ENCODE results near the gene SYTL3. TPM values are rescaled to one million over a fixed set of nuclear protein-coding genes. Genes with fewer than 3 reads are reported as not detected.

SYTL3 gene
- total RNA-seq, 1 donor from 2014 or later: 0.48 TPM

GRCh38 chr6:158771399-158772152 lies 121.7 kb downstream of the SYTL3 start:
- no peak for DNase-seq (ENCODE audit: extremely low spot score, unreplicated experiment)
- no peaks in the 10 kb centered on the region for H3K27me3 Mint-ChIP-seq (ENCODE audit: unreplicated experiment)
- peaks cover 5% of the 10 kb centered on the region for H3K4me1 Mint-ChIP-seq (ENCODE audit: unreplicated experiment)
- H3K36me3 Mint-ChIP-seq (ENCODE audit: unreplicated experiment): peaks cover 54% of the 10 kb centered on the region
- no peak for TF ChIP-seq CTCF (IDR thresholded peaks at IDR 0.05)
- no peaks in the 10 kb centered on the region for H3K9me3 Mint-ChIP-seq (ENCODE audit: unreplicated experiment)
- H3K4me3 Mint-ChIP-seq (ENCODE audit: unreplicated experiment): no peak overlapping the region
- H3K27ac Mint-ChIP-seq (ENCODE audit: unreplicated experiment): no peak overlapping the region

DNA sequence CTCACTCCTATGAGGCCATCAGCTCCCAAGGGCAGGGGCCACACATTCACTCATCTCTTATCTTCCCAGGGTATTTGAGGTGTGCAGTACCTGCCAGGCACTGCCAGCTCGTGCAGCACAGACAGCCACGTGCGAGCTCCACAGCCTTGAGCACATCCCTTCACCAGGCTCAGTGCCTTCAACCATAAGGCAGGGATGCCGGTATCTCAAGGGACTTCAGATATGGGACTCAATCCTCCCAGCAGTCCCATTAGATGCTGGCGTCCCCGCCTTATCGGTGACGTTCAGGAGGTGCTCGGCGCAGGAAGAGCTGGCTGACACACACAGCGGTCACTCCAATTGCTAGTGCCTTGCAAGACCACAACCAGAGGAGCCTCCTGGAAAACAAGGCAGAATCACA lies 122.3 kb downstream of the SYTL3 start:
- Mint-ChIP-seq H3K4me3 (ENCODE audit: unreplicated experiment) (no peak overlapping the region), H3K9me3 (ENCODE audit: unreplicated experiment) (no peaks in the 10 kb centered on the region), H3K4me1 (ENCODE audit: unreplicated experiment) (peaks cover 5% of the 10 kb centered on the region), H3K27me3 (ENCODE audit: unreplicated experiment) (no peaks in the 10 kb centered on the region), H3K36me3 (ENCODE audit: unreplicated experiment) (peaks cover 57% of the 10 kb centered on the region), H3K27ac (ENCODE audit: unreplicated experiment) (no peak overlapping the region)
- no peak for TF ChIP-seq CTCF (IDR thresholded peaks at IDR 0.05)
- DNase-seq (ENCODE audit: extremely low spot score, unreplicated experiment): no peak

GRCh38 chr6:158772851-158773371 lies 123.1 kb downstream of the SYTL3 start:
- Mint-ChIP-seq H3K9me3 (ENCODE audit: unreplicated experiment) (no peaks in the 10 kb centered on the region), H3K36me3 (ENCODE audit: unreplicated experiment) (peaks cover 55% of the 10 kb centered on the region), H3K27ac (ENCODE audit: unreplicated experiment) (no peak overlapping the region), H3K27me3 (ENCODE audit: unreplicated experiment) (no peaks in the 10 kb centered on the region), H3K4me1 (ENCODE audit: unreplicated experiment) (peaks cover 5% of the 10 kb centered on the region), H3K4me3 (ENCODE audit: unreplicated experiment) (no peak overlapping the region)
- TF ChIP-seq CTCF (IDR thresholded peaks at IDR 0.05): no peak
- no peak for DNase-seq (ENCODE audit: extremely low spot score, unreplicated experiment)

- peak overlapping the region; percentile 23 for H3K27ac Mint-ChIP-seq (ENCODE audit: unreplicated experiment)
- peaks cover 57% of the 10 kb centered on the region for H3K36me3 Mint-ChIP-seq (ENCODE audit: unreplicated experiment)
- no peak for DNase-seq (ENCODE audit: extremely low spot score, unreplicated experiment)
- H3K9me3 Mint-ChIP-seq (ENCODE audit: unreplicated experiment): no peaks in the 10 kb centered on the region
- peaks cover 5% of the 10 kb centered on the region for H3K4me1 Mint-ChIP-seq (ENCODE audit: unreplicated experiment)
- H3K27me3 Mint-ChIP-seq (ENCODE audit: unreplicated experiment): no peaks in the 10 kb centered on the region
- no peak for TF ChIP-seq CTCF (IDR thresholded peaks at IDR 0.05)
- no peak overlapping the region for H3K4me3 Mint-ChIP-seq (ENCODE audit: unreplicated experiment)
Measured at GRCh38 chr6:158773581-158774449, 124.0 kb downstream of the SYTL3 start.

Measured in osteocyte (in vitro differentiated cells).